ENCODE data around the gene RPL15. TPM values are rescaled to one million over a fixed set of nuclear protein-coding genes. Genes with fewer than 3 reads are reported as not detected.
A peak's percentile ranks its signal among the peaks of the same experiment; 100 is the strongest.

The RPL15 gene
- total RNA-seq, 1 donor from 2014 or later: 1,629 TPM

- peak overlapping the region; percentile 83 for H3K27ac Mint-ChIP-seq (ENCODE audit: unreplicated experiment)
- peaks cover 6% of the 10 kb centered on the region for H3K36me3 Mint-ChIP-seq (ENCODE audit: low read depth, unreplicated experiment)
- Histone ChIP-seq H3K27me3 (ENCODE audit: insufficient read depth, low read length) (no peaks in the 10 kb centered on the region), H3K9me3 (ENCODE audit: insufficient read depth, low read depth, low read length) (peaks cover 2% of the 10 kb centered on the region), H3K9ac (ENCODE audit: low read length) (peak overlapping the region; percentile 16), H3K4me3 (ENCODE audit: insufficient read depth, low read depth, low read length) (no peak overlapping the region), H4K20me1 (ENCODE audit: insufficient read depth, low read length) (peaks cover 67% of the 10 kb centered on the region), H3K4me2 (ENCODE audit: low read length) (peak overlapping the region; percentile 57), H3K27ac (ENCODE audit: low read depth, low read length) (peak overlapping the region; percentile 37), H3K4me1 (ENCODE audit: insufficient read depth, low read length) (peaks cover 32% of the 10 kb centered on the region), H3K36me3 (ENCODE audit: insufficient read depth, low read length) (peaks cover 2% of the 10 kb centered on the region), H3K79me2 (ENCODE audit: insufficient read depth, low read length) (peaks cover 48% of the 10 kb centered on the region), H2AFZ (ENCODE audit: low read depth, low read length) (no peak overlapping the region)
- peaks cover 42% of the 10 kb centered on the region for H3K4me1 Mint-ChIP-seq (ENCODE audit: low read depth, unreplicated experiment)
- DNase-seq (ENCODE audit: low read depth) (peak; percentile 88), FAIRE-seq (peak; percentile 13)
- TF ChIP-seq CTCF (IDR thresholded peaks at IDR 0.05; ENCODE audit: insufficient read depth, low read depth, low read length) (no peak), EZH2 (IDR thresholded peaks at IDR 0.05; ENCODE audit: insufficient read depth, low read length) (no peak)
- no peaks in the 10 kb centered on the region for H3K27me3 Mint-ChIP-seq (ENCODE audit: low read depth, unreplicated experiment)
- peaks cover 1% of the 10 kb centered on the region for H3K9me3 Mint-ChIP-seq (ENCODE audit: unreplicated experiment)
- no peak overlapping the region for H3K4me3 Mint-ChIP-seq (ENCODE audit: unreplicated experiment)
Measured at GRCh38 chr3:23874359-23875112, 42.4 kb upstream of the RPL15 start.

- Histone ChIP-seq H3K27me3 (ENCODE audit: insufficient read depth, low read length) (no peaks in the 10 kb centered on the region), H3K4me2 (ENCODE audit: low read length) (peak overlapping the region; percentile 57), H3K79me2 (ENCODE audit: insufficient read depth, low read length) (peaks cover 42% of the 10 kb centered on the region), H3K4me3 (ENCODE audit: insufficient read depth, low read depth, low read length) (no peak overlapping the region), H3K36me3 (ENCODE audit: insufficient read depth, low read length) (peaks cover 2% of the 10 kb centered on the region), H3K4me1 (ENCODE audit: insufficient read depth, low read length) (peaks cover 32% of the 10 kb centered on the region), H3K9me3 (ENCODE audit: insufficient read depth, low read depth, low read length) (peaks cover 2% of the 10 kb centered on the region), H2AFZ (ENCODE audit: low read depth, low read length) (no peak overlapping the region), H3K27ac (ENCODE audit: low read depth, low read length) (no peak overlapping the region), H4K20me1 (ENCODE audit: insufficient read depth, low read length) (peaks cover 62% of the 10 kb centered on the region), H3K9ac (ENCODE audit: low read length) (no peak overlapping the region)
- DNase-seq (ENCODE audit: low read depth): no peak
- Mint-ChIP-seq H3K27ac (ENCODE audit: unreplicated experiment) (peak overlapping the region; percentile 83), H3K4me1 (ENCODE audit: low read depth, unreplicated experiment) (peaks cover 42% of the 10 kb centered on the region), H3K4me3 (ENCODE audit: unreplicated experiment) (no peak overlapping the region), H3K36me3 (ENCODE audit: low read depth, unreplicated experiment) (peaks cover 7% of the 10 kb centered on the region), H3K9me3 (ENCODE audit: unreplicated experiment) (peaks cover 3% of the 10 kb centered on the region), H3K27me3 (ENCODE audit: low read depth, unreplicated experiment) (no peaks in the 10 kb centered on the region)
- FAIRE-seq: no peak
- TF ChIP-seq CTCF (IDR thresholded peaks at IDR 0.05; ENCODE audit: insufficient read depth, low read depth, low read length): no peak
- no peak for TF ChIP-seq EZH2 (IDR thresholded peaks at IDR 0.05; ENCODE audit: insufficient read depth, low read length)
Measured at GRCh38 chr3:23875113-23875725, 41.7 kb upstream of the RPL15 start.

Data from astrocyte (in vitro differentiated cells and primary cell).